ENCODE results near the gene ZNF850. TPM values are rescaled to one million over a fixed set of nuclear protein-coding genes. Genes with fewer than 3 reads are reported as not detected.

ZNF850 gene
- total and polyA plus RNA-seq, 9 of the 15 experiments (the other 6 are each of a cell fraction or from before 2014, with no cell fraction given): 1.2 to 13.0 (median 5.9) TPM

DNA sequence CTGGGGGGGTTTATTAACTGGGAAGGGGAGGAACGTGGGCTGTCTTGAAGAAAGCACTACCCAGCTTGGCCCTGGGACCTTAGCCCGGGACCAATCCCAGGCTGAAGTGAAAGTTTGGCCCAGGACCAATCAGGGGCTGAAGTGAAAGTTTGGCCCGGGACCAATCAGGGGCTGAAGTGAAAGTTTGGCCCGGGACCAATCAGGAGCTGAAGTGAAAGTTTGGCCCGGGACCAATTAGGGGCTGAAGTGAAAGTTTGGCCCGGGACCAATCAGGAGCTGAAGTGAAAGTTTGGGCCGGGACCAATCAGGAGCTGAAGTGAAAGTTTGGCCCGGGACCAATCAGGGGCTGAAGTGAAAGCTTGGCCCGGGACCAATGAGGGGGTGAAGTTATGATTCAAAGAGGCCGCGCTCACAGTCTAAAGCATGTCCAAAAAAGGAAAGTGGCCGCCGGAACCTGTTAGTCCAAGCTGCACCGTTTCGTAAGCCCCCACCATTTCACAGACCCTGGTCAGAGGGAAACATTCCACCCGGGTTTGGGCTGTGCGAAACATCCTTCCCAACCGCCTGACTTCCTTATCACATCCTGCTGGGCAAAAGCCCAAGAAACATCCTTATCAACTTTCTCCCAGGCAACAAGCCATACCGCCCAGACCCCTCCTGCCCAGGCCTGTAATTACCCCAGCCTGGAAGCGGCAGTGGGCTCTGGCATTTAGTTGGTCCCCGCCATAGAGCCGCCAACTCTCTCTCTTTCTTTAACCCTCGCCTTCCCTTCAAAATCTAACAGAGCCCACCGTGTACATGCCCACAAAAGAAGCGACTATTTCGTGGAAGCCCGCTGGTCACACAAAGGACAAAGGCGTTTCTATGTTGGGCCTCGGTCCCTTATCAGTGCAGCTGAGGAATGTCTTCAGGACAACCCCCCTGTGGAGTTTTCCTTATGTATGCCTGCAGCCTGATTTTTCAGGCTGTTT, 1.1 kb downstream of the ZNF850 start (continued):
- TF ChIP-seq, protein P1, sequence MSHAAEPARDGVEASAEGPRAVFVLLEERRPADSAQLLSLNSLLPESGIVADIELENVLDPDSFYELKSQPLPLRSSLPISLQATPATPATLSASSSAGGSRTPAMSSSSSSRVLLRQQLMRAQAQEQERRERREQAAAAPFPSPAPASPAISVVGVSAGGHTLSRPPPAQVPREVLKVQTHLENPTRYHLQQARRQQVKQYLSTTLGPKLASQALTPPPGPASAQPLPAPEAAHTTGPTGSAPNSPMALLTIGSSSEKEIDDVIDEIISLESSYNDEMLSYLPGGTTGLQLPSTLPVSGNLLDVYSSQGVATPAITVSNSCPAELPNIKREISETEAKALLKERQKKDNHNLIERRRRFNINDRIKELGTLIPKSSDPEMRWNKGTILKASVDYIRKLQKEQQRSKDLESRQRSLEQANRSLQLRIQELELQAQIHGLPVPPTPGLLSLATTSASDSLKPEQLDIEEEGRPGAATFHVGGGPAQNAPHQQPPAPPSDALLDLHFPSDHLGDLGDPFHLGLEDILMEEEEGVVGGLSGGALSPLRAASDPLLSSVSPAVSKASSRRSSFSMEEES (CRISPR knock-in tag; IDR thresholded peaks at IDR 0.05): no peak
- TF ChIP-seq NR2F6 (CRISPR knock-in tag; IDR thresholded peaks at IDR 0.05) (no peak), BRD4 (IDR thresholded peaks at IDR 0.05) (no peak), ZNF41 (CRISPR knock-in tag; conservative IDR thresholded peaks at IDR 0.05) (no peak)
- TF ChIP-seq, protein P2, sequence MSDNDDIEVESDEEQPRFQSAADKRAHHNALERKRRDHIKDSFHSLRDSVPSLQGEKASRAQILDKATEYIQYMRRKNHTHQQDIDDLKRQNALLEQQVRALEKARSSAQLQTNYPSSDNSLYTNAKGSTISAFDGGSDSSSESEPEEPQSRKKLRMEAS (CRISPR knock-in tag; IDR thresholded peaks at IDR 0.05): no peak
- TF ChIP-seq, protein P3, sequence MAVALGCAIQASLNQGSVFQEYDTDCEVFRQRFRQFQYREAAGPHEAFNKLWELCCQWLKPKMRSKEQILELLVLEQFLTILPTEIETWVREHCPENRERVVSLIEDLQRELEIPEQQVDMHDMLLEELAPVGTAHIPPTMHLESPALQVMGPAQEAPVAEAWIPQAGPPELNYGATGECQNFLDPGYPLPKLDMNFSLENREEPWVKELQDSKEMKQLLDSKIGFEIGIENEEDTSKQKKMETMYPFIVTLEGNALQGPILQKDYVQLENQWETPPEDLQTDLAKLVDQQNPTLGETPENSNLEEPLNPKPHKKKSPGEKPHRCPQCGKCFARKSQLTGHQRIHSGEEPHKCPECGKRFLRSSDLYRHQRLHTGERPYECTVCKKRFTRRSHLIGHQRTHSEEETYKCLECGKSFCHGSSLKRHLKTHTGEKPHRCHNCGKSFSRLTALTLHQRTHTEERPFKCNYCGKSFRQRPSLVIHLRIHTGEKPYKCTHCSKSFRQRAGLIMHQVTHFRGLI (CRISPR knock-in tag; IDR thresholded peaks at IDR 0.05): no peak

Measured in K562 (cell line).